22Rv1 (cell line): ENCODE measurements around the gene WRAP53.

Source experiments
- CTCF ChIP-seq: fragments of 450-650 bp; IDR thresholded peaks from 2 replicates; pipeline ENCODE4 v1.5.1; 2017; ENCODE audit warnings: mild to moderate bottlenecking
- ZFX ChIP-seq: fragments of 450-650 bp; IDR thresholded peaks from 2 replicates; pipeline ENCODE4 v1.6.1; 2017; ENCODE audit warnings: antibody characterized with exemption, borderline replicate concordance

- TF ChIP-seq CTCF (no peak), ZFX (no peak)
These were observed 31.4 kb downstream of the WRAP53 start for GRCh38 chr17:7719661-7720060.
